ENCODE measurements around the gene NSMCE3. TPM values are rescaled to one million over a fixed set of nuclear protein-coding genes. Genes with fewer than 3 reads are reported as not detected.

NSMCE3 gene
- 1 to 10 TPM; 7.6 to 8.3 TPM for total RNA-seq

- ChIA-PET CTCF (interaction anchor here (1.0 kb wide), 1 partner anchor 130 kb away, joined by 3 read pairs; no protein-coding TSS in a partner anchor), POLR2A (interaction anchor here (1.1 kb wide), 1 partner anchor 110 kb away, joined by 3 read pairs; no protein-coding TSS in a partner anchor)
These were observed at the start of gene NSMCE3 for GRCh38 chr15:29269485-29270168. TSS of gene NSMCE3 (minus strand) at chr15:29269822. CDS start at chr15:29269705, 117 bp downstream.

GRCh38 chr15:29316422-29316821, 46.8 kb upstream of the NSMCE3 start:
- CTCF ChIA-PET: no interaction called here
- POLR2A ChIA-PET: no interaction called here

- ChIA-PET POLR2A (no interaction called here), CTCF (no interaction called here)
These were observed 42.8 kb upstream of the NSMCE3 start for GRCh38 chr15:29312387-29312786.

GRCh38 chr15:29311696-29312095, 42.1 kb upstream of the NSMCE3 start:
- CTCF ChIA-PET: no interaction called here
- POLR2A ChIA-PET: no interaction called here

GRCh38 chr15:29309139-29309538, 39.5 kb upstream of the NSMCE3 start:
- CTCF ChIA-PET: no interaction called here

GRCh38 chr15:29308299-29308698, 38.7 kb upstream of the NSMCE3 start:
- ChIA-PET CTCF (no interaction called here), POLR2A (no interaction called here)

More at GRCh38 chr15:29309139-29309538, 39.5 kb upstream of the NSMCE3 start:
- POLR2A ChIA-PET: no interaction called here

GRCh38 chr15:29305556-29305955, 35.9 kb upstream of the NSMCE3 start:
- POLR2A ChIA-PET: no interaction called here
- CTCF ChIA-PET: no interaction called here

GRCh38 chr15:29302871-29303270, 33.2 kb upstream of the NSMCE3 start:
- CTCF ChIA-PET: no interaction called here
- POLR2A ChIA-PET: no interaction called here

- CTCF ChIA-PET: no interaction called here
These were observed 30.2 kb upstream of the NSMCE3 start for GRCh38 chr15:29299784-29300183.

GRCh38 chr15:29299331-29299730, 29.7 kb upstream of the NSMCE3 start:
- CTCF ChIA-PET: no interaction called here
- POLR2A ChIA-PET: no interaction called here

More at GRCh38 chr15:29299784-29300183, 30.2 kb upstream of the NSMCE3 start:
- POLR2A ChIA-PET: no interaction called here

GRCh38 chr15:29294732-29295325, 25.2 kb upstream of the NSMCE3 start:
- CTCF ChIA-PET: no interaction called here
- POLR2A ChIA-PET: no interaction called here

GRCh38 chr15:29291067-29291845, 21.6 kb upstream of the NSMCE3 start:
- ChIA-PET POLR2A (no interaction called here), CTCF (no interaction called here)

- CTCF ChIA-PET: no interaction called here
- POLR2A ChIA-PET: no interaction called here
These were observed 19.6 kb upstream of the NSMCE3 start for GRCh38 chr15:29289173-29289572.

- ChIA-PET CTCF (no interaction called here), POLR2A (no interaction called here)
These were observed 15.8 kb upstream of the NSMCE3 start for GRCh38 chr15:29285386-29285785.

- CTCF ChIA-PET: no interaction called here
- POLR2A ChIA-PET: interaction anchor here (1.1 kb wide), 1 partner anchor 13 kb away, joined by 3 read pairs; no protein-coding TSS in a partner anchor
These were observed 13.8 kb upstream of the NSMCE3 start for GRCh38 chr15:29283381-29283780.

- ChIA-PET CTCF (no interaction called here), POLR2A (no interaction called here)
These were observed 10.9 kb upstream of the NSMCE3 start for GRCh38 chr15:29280514-29280913.

- ChIA-PET POLR2A (interaction anchor here (0.5 kb wide), 1 partner anchor 10 kb away, joined by 3 read pairs; no protein-coding TSS in a partner anchor), CTCF (no interaction called here)
These were observed 8.9 kb upstream of the NSMCE3 start for GRCh38 chr15:29278436-29279105.

GRCh38 chr15:29276366-29276765, 6.7 kb upstream of the NSMCE3 start:
- POLR2A ChIA-PET: no interaction called here
- CTCF ChIA-PET: no interaction called here

- ChIA-PET CTCF (no interaction called here), POLR2A (no interaction called here)
These were observed 6.2 kb upstream of the NSMCE3 start for GRCh38 chr15:29275855-29276254.

- ChIA-PET POLR2A (no interaction called here), CTCF (no interaction called here)
These were observed 5.3 kb upstream of the NSMCE3 start for GRCh38 chr15:29274946-29275345.

GRCh38 chr15:29272219-29272618, 2.6 kb upstream of the NSMCE3 start:
- POLR2A ChIA-PET: no interaction called here
- CTCF ChIA-PET: no interaction called here

All from activated CD8-positive, alpha-beta memory T cell treated with anti-CD3 and anti-CD28 coated beads for 36 hours (primary cell).